ENCODE measurements around the gene KMT5C. TPM values are rescaled to one million over a fixed set of nuclear protein-coding genes. Genes with fewer than 3 reads are reported as not detected.

KMT5C gene
- total RNA-seq, 1 donor from 2014 or later = 6.9 TPM

- no peak for DNase-seq
Measured at GRCh38 chr19:55386493-55386971, 46.9 kb downstream of the KMT5C start.

DNA sequence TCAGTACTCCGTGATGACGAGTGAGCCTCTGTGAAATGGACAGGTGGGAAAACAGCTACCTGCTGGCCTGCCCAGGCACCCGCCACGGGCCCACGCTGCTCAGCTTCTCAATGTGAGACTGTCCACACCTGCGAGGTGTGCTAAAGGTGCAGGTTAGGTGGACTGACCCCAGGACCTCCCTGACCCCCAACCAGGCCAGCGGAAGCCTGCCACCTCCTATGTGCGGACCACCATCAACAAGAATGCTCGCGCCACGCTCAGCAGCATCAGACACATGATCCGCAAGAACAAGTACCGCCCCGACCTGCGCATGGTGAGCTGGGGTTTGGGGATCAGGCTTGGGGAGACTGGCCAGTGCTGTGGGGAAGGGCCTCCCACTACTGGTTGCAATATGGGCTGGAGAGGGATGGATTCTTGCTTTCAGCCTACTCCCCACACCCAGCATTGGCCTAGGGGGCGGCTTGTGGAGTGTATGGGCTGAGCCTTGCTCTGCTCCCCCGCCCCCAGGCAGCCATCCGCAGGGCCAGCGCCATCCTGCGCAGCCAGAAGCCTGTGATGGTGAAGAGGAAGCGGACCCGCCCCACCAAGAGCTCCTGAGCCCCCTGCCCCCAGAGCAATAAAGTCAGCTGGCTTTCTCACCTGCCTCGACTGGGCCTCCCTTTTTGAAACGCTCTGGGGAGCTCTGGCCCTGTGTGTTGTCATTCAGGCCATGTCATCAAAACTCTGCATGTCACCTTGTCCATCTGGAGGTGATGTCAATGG, 48.2 kb downstream of the KMT5C start:
- no peak for DNase-seq

- DNase-seq = no peak
Measured at GRCh38 chr19:55389386-55390317, 50.0 kb downstream of the KMT5C start.

DNA sequence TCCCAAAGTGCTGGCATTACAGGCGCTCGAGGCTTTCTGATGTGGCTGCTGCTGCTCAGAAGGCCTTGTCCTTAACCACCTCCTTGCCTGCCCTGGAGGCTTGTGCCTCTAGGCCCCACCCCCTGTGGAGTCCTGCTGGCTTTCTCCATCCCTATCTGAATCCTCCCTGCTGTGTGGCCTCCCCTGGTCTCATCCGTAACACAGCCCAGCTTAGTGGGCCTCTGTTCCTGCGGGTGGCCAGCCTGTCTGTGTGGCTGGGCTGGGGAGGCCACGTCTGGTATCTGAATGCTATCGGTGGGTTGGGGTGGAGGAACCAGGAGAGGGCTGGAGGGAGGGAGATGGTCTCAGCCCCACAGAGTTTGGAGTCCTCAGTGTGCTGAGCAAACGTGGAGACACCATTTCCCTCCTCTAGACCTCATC, 50.8 kb downstream of the KMT5C start:
- DNase-seq = no peak

- no peak for DNase-seq
Measured at GRCh38 chr19:55391191-55391670, 51.6 kb downstream of the KMT5C start.

DNA sequence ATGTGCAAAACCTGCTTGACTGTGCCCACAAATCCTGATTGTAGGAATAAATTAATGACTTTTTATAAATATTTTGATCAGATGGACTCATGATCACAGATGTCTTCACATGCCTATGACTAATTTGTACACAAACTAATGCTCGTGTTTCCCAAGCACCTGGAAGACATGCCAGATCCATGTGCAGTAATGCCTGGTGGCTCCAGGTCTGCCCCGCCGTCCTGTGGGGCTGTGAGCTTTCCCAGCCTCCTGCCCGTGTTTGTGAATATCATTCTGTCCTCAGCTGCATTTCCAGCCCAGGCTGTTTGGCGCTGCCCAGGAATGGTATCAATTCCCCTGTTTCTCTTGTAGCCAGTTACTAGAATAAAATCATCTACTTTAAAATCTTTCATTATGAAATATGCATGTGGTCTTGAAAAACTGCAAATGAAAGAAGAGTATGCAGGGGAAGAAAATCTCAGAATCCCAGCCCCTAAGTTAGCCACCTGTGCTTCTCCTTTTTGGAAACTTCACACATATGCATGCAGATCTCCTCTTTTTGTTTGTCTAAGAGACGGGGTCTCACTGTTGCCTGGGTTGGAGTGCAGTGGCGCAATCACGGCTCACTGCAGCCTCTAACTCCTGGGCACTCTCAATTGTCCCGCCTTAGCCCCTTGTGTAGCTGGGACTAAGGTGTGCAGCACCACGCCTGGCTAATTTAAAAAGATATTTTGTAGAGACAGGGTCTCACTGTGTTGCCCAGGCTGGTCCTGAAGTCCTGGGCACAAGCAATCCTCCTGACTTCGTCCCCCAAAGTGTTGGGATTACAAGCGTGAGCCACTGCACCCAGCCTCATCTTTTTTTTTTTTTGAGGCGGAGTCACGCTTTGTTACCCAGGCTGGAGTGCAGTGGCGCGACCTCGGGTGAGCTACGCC, 52.3 kb downstream of the KMT5C start:
- DNase-seq = no peak

DNA sequence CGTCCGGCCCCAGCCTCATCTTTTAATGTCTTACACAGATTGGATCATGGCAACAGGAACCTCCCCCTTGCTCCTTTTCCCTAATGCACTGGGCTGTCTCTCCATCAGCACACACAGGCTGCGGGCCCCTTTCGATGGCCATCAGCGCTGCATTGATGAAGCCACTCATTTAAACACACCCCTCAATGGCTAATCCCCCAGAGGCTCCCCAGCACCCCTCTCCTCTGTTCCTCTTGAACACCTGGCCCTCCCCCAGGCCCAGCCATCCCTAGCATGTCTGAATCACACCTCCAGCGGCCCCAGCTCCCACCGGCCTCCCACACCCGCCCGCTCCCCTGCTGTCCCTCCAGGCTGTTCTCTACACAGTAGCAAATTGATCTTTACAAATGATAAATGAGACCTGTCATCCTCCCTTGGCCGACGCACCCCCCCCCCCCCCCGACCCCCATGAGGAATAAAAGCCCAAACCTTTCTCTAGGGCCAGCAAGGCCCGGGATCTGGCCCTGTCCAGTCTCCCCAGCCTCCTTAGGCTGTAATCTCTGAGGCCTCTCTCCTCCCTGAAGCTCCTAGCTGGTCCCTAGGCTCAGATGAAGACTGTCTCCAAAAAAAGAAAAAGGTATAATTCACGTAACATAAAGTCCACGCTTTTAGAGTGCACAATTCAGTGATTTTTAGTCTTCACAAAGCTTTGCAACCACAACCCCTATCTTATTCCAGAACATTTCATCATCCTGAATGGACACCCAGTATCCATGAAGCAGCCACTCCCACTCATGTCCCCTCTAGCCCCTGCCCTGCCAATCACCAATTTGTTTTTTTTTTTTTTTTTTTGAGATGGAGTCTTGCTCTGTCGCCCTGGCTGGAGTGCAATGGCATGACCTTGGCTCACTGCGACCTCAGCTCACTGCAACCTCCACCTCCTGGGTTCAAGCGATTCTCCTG, 53.4 kb downstream of the KMT5C start:
- no peak for DNase-seq

Other genes starting within 250 kb of the KMT5C start
- 20.7 TPM for gene PPP1R12C, start 222.2 kb upstream of the KMT5C start, total RNA-seq
- gene TNNT1, start 190.7 kb upstream of the KMT5C start, total RNA-seq = not detected
- not detected for gene TNNI3, start 182.1 kb upstream of the KMT5C start, total RNA-seq
- 0.31 TPM for gene DNAAF3, start 173.3 kb upstream of the KMT5C start, total RNA-seq
- gene SYT5, start 159.6 kb upstream of the KMT5C start, total RNA-seq = 36.8 TPM
- gene PTPRH, start 130.4 kb upstream of the KMT5C start, total RNA-seq = 0.47 TPM
- gene TMEM86B, start 111.1 kb upstream of the KMT5C start, total RNA-seq = 0.78 TPM
- gene PPP6R1, start 80.9 kb upstream of the KMT5C start, total RNA-seq = 11.4 TPM
- gene HSPBP1, start 59.8 kb upstream of the KMT5C start, total RNA-seq = 23.4 TPM
- 67.1 TPM for gene BRSK1, start 55.9 kb upstream of the KMT5C start, total RNA-seq
- 0.47 TPM for gene TMEM150B, start 14.5 kb upstream of the KMT5C start, total RNA-seq
- gene COX6B2, start 14.8 kb downstream of the KMT5C start, total RNA-seq = not detected
- not detected for gene GARIN5B, start 23.4 kb downstream of the KMT5C start, total RNA-seq
- gene IL11, start 30.6 kb downstream of the KMT5C start, total RNA-seq = 0.16 TPM
- gene TMEM190, start 37.0 kb downstream of the KMT5C start, total RNA-seq = not detected
- gene TMEM238, start 44.4 kb downstream of the KMT5C start, total RNA-seq = not detected
- gene RPL28, start 46.1 kb downstream of the KMT5C start, total RNA-seq = 112 TPM
- 35.9 TPM for gene UBE2S, start 67.9 kb downstream of the KMT5C start, total RNA-seq
- 4.2 TPM for gene SHISA7, start 103.4 kb downstream of the KMT5C start, total RNA-seq
- 13.7 TPM for gene ISOC2, start 121.8 kb downstream of the KMT5C start, total RNA-seq
- gene C19orf85, start 124.9 kb downstream of the KMT5C start, total RNA-seq = not detected
- gene ZNF628, start 136.7 kb downstream of the KMT5C start, total RNA-seq = 0.78 TPM
- gene NAT14, start 145.3 kb downstream of the KMT5C start, total RNA-seq = 15.0 TPM
- gene SSC5D, start 148.6 kb downstream of the KMT5C start, total RNA-seq = 0.31 TPM
- not detected for gene SBK2, start 197.3 kb downstream of the KMT5C start, total RNA-seq
- 0.31 TPM for gene SBK3, start 205.7 kb downstream of the KMT5C start, total RNA-seq
- 4.2 TPM for gene ZNF579, start 241.0 kb downstream of the KMT5C start, total RNA-seq

All from occipital lobe (tissue), 2 donors.